T47D (cell line): ENCODE data around the gene DYDC2.
"Not testable (repeated sequence)": the region's sequence is repeated elsewhere in the genome, so short reads cannot be mapped to it uniquely, and the experiment has no call there.

Experiments
- DNase-seq, 2 experiments: peaks; one replicate each; pipeline versions ENCODE4 v3.0.0 to v3.0.0-alpha.2; 2011 to 2012; ENCODE audit warnings: low read depth in 1 of 2, low spot score in 1 of 2
- JUND ChIP-seq: IDR thresholded peaks from 2 replicates; pipeline ENCODE4 v1.6.1; 2012; ENCODE audit warnings: low read depth
- in situ Hi-C: cut with HindIII; loops from 2 replicates; pipeline ENCODE4 v1.10.0; 2016; ENCODE audit warnings: low sequenced_read_pairs, low pct_unique_long_range_greater_than_20kb

DYDC2 gene

GRCh38 chr10:80410122-80410521 lies 53.5 kb downstream of the DYDC2 start:
- DNase-seq = no peak
- TF ChIP-seq JUND = no peak
- in situ Hi-C loops = no loop called here

GRCh38 chr10:80410578-80411145 lies 54.1 kb downstream of the DYDC2 start:
- no peak for TF ChIP-seq JUND
- in situ Hi-C loops = no loop called here
- DNase-seq = no peak

- DNase-seq = no peak
- TF ChIP-seq JUND = no peak
- in situ Hi-C loops = no loop called here
Observed at GRCh38 chr10:80411267-80411668, 54.7 kb downstream of the DYDC2 start.

GRCh38 chr10:80411681-80412220 lies 55.2 kb downstream of the DYDC2 start:
- no peak for DNase-seq
- no peak for TF ChIP-seq JUND
- in situ Hi-C loops = no loop called here

- in situ Hi-C loops = no loop called here
- no peak for TF ChIP-seq JUND
- no peak for DNase-seq
Observed at GRCh38 chr10:80412486-80412885, 55.9 kb downstream of the DYDC2 start.

- in situ Hi-C loops = no loop called here
- TF ChIP-seq JUND = no peak
- DNase-seq = no peak
Observed at GRCh38 chr10:80413271-80413996, 56.9 kb downstream of the DYDC2 start.

GRCh38 chr10:80414142-80414895 lies 57.7 kb downstream of the DYDC2 start:
- DNase-seq = peak; percentile 42 to 71
- TF ChIP-seq JUND = no peak
- in situ Hi-C loops = no loop called here

GRCh38 chr10:80415734-80416478 lies 59.3 kb downstream of the DYDC2 start:
- in situ Hi-C loops = no loop called here
- TF ChIP-seq JUND = no peak
- DNase-seq = peak in 1 of 2 experiments; percentile 35

GRCh38 chr10:80416479-80417098 lies 60.0 kb downstream of the DYDC2 start:
- DNase-seq = no peak
- TF ChIP-seq JUND = no peak
- in situ Hi-C loops = no loop called here

GRCh38 chr10:80417256-80417655 lies 60.7 kb downstream of the DYDC2 start:
- in situ Hi-C loops = not testable (repeated sequence)

More at GRCh38 chr10:80417256-80417655, 60.7 kb downstream of the DYDC2 start:
- not testable (repeated sequence) for DNase-seq
